Naive thymus-derived CD4-positive, alpha-beta T cell (primary cell): ENCODE measurements around the gene ZFP69. TPM values are rescaled to one million over a fixed set of nuclear protein-coding genes. Genes with fewer than 3 reads are reported as not detected.

Experiments
- ATAC-seq: fragments of 150-1000 bp; cut with Tn5 transposase; 2 replicates; pipeline ENCODE4 v1.10.0; 2021; ENCODE audit warnings: mild to moderate bottlenecking, moderate library complexity
- CTCF ChIA-PET: fragments of 350-600 bp; sonication (Branson Sonifier 250); formaldehyde crosslinking; loops from one replicate; lab custom pipeline; 2021; ENCODE audit warnings: antibody characterized with exemption; lab: Charles Lee
- POLR2A ChIA-PET: fragments of 350-600 bp; sonication (Branson Sonifier 250); formaldehyde crosslinking; loops from one replicate; lab custom pipeline; 2021; ENCODE audit warnings: antibody characterized with exemption, inconsistent platforms; lab: Charles Lee
- DNase-seq, 9 donors: peaks; one replicate each; pipeline versions ENCODE4 v3.0.0 to v3.0.0-alpha.2; 2020 to 2022; ENCODE audit warnings: mixed read lengths in 1 of 9
- H3K27ac ChIP-seq: one replicate; pipeline ENCODE4 v1.7.0; 2013; ENCODE audit warnings: mild to moderate bottlenecking, low read depth, low read length, moderate library complexity
- H3K27me3 ChIP-seq, 2 donors: one replicate each; pipeline ENCODE4 v1.7.0; 2013; ENCODE audit warnings: low read length in 2 of 2, mild to moderate bottlenecking in 2 of 2, moderate library complexity in 2 of 2; ENCODE audit not compliant: control insufficient read depth in 2 of 2, insufficient read depth in 2 of 2
- H3K36me3 ChIP-seq, 3 experiments: 1 replicate in 2 of 3; 2 replicates in 1 of 3; pipeline ENCODE4 v1.7.0; 2013; ENCODE audit warnings: low read length in 3 of 3, mild to moderate bottlenecking in 3 of 3, moderate library complexity in 1 of 3; ENCODE audit not compliant: insufficient read depth in 3 of 3, control insufficient read depth in 2 of 3
- H3K4me1 ChIP-seq, 2 donors: one replicate each; pipeline ENCODE4 v1.7.0; 2013; ENCODE audit warnings: low read length in 2 of 2, mild to moderate bottlenecking in 2 of 2, moderate library complexity in 1 of 2; ENCODE audit not compliant: control insufficient read depth in 2 of 2, insufficient read depth in 2 of 2
- H3K4me3 ChIP-seq: 2 replicates; pipeline ENCODE4 v1.7.0; 2013; ENCODE audit warnings: mild to moderate bottlenecking, low read length
- H3K9me3 ChIP-seq, 3 experiments: 1 replicate in 2 of 3; 2 replicates in 1 of 3; pipeline ENCODE4 v1.7.0; 2013; ENCODE audit warnings: low read length in 3 of 3; ENCODE audit not compliant: control insufficient read depth in 2 of 3
- H3K27ac Mint-ChIP-seq, 9 donors: one replicate each; pipeline ENCODE4 v1.8.0; 2020 to 2022; ENCODE audit warnings: mixed read lengths in 9 of 9, mild to moderate bottlenecking in 8 of 9, moderate library complexity in 5 of 9, inconsistent platforms in 2 of 9
- H3K27me3 Mint-ChIP-seq, 5 donors: one replicate each; pipeline ENCODE4 v1.8.0; 2021 to 2022; ENCODE audit warnings: mixed read lengths in 5 of 5, mild to moderate bottlenecking in 1 of 5
- H3K36me3 Mint-ChIP-seq, 5 donors: one replicate each; pipeline ENCODE4 v1.8.0; 2020 to 2022; ENCODE audit warnings: mixed read lengths in 5 of 5, mild to moderate bottlenecking in 3 of 5, inconsistent platforms in 1 of 5
- H3K4me1 Mint-ChIP-seq, 7 donors: one replicate each; pipeline ENCODE4 v1.8.0; 2020 to 2022; ENCODE audit warnings: mixed read lengths in 7 of 7, mild to moderate bottlenecking in 3 of 7, inconsistent platforms in 1 of 7
- H3K4me3 Mint-ChIP-seq, 10 donors: one replicate each; pipeline ENCODE4 v1.8.0; 2020 to 2022; ENCODE audit warnings: mild to moderate bottlenecking in 10 of 10, mixed read lengths in 10 of 10, moderate library complexity in 6 of 10, inconsistent platforms in 2 of 10
- H3K9me3 Mint-ChIP-seq, 11 donors: one replicate each; pipeline ENCODE4 v1.8.0; 2020 to 2022; ENCODE audit warnings: mixed read lengths in 11 of 11, mild to moderate bottlenecking in 4 of 11, inconsistent platforms in 1 of 11, moderate library complexity in 1 of 11
- intact Hi-C, 2 donors: fragments of 100-400 bp; cut with micrococcal nuclease; formaldehyde crosslinking; loops; one replicate each; pipeline ENCODE4 v1.15.1; 2023
- polyA plus RNA-seq, 2 donors: library from polyadenylated mRNA; unstranded; fragments of 300-500 nt; fragmentation: Illumina TruSeq; gene quantifications; one replicate each; pipeline ENCODE4 v1.2.3, GENCODE V29; 2021
- total RNA-seq, 6 experiments: library from RNA in 5 of 6; stranded (reverse) in 5 of 6; gene quantifications; 1 replicate in 5 of 6; 2 replicates in 1 of 6; pipeline ENCODE4 v1.2.3 and lab custom pipeline; 2021 to 2026

ZFP69 gene
- total and polyA plus RNA-seq, 7 experiments from 2014 or later = 2.7 to 7.8 (median 3.9) TPM

GRCh38 chr1:40454873-40455272 is 22.2 kb upstream of the ZFP69 start:
- Mint-ChIP-seq H3K4me3 (no peak overlapping the region), H3K36me3 (peaks cover 61 to 89% (median 85%) of the 10 kb centered on the region in 5 donors), H3K27me3 (no peaks in the 10 kb centered on the region), H3K27ac (no peak overlapping the region), H3K9me3 (peaks cover 29 to 95% (median 63%) of the 10 kb centered on the region in 11 donors), H3K4me1 (peaks cover 12 to 21% (median 16%) of the 10 kb centered on the region in 7 donors)
- H3K4me1 ChIP-seq = peaks cover 6 to 11% of the 10 kb centered on the region in 2 donors
- ChIA-PET CTCF (no interaction called here), POLR2A (no interaction called here)
- H3K36me3 ChIP-seq = peaks cover 7 to 48% (median 18%) of the 10 kb centered on the region in 3 experiments
- H3K9me3 ChIP-seq = peaks cover 0 to 57% (median 10%) of the 10 kb centered on the region in 3 experiments
- DNase-seq (no peak), ATAC-seq (no peak)
- no peaks in the 10 kb centered on the region for H3K27me3 ChIP-seq
- no peak overlapping the region for H3K27ac ChIP-seq
- intact Hi-C loops = loop anchor here (5.0 kb wide), 2 partner anchors 198 to 293 kb away; partner anchors contain the start of genes RLF (in 1 of the 2) and ZMPSTE24 (in 1 of the 2)
- no peak overlapping the region for H3K4me3 ChIP-seq

GRCh38 chr1:40462956-40463590 is 14.0 kb upstream of the ZFP69 start:
- POLR2A ChIA-PET = interaction anchor here (1.5 kb wide), 1 partner anchor 15 kb away, joined by 4 read pairs; the partner anchor contains the start of gene ZFP69
- no peaks in the 10 kb centered on the region for H3K27me3 Mint-ChIP-seq
- Histone ChIP-seq H3K4me1 (no peaks in the 10 kb centered on the region), H3K4me3 (no peak overlapping the region), H3K9me3 (peaks cover 21 to 92% (median 48%) of the 10 kb centered on the region in 3 experiments), H3K36me3 (peaks cover 6 to 43% (median 7%) of the 10 kb centered on the region in 3 experiments), H3K27ac (no peak overlapping the region), H3K27me3 (no peaks in the 10 kb centered on the region)
- CTCF ChIA-PET = no interaction called here
- DNase-seq (peak in 1 of 9 donors; percentile 9), ATAC-seq (no peak)
- peaks cover 48 to 84% (median 63%) of the 10 kb centered on the region in 5 donors for H3K36me3 Mint-ChIP-seq
- no peak overlapping the region for H3K4me3 Mint-ChIP-seq
- intact Hi-C loops = no loop called here
- H3K27ac Mint-ChIP-seq = peak overlapping the region in 1 of 9 donors; percentile 42
- no peaks in the 10 kb centered on the region for H3K4me1 Mint-ChIP-seq
- peaks cover 29 to 99% (median 81%) of the 10 kb centered on the region in 11 donors for H3K9me3 Mint-ChIP-seq

DNA sequence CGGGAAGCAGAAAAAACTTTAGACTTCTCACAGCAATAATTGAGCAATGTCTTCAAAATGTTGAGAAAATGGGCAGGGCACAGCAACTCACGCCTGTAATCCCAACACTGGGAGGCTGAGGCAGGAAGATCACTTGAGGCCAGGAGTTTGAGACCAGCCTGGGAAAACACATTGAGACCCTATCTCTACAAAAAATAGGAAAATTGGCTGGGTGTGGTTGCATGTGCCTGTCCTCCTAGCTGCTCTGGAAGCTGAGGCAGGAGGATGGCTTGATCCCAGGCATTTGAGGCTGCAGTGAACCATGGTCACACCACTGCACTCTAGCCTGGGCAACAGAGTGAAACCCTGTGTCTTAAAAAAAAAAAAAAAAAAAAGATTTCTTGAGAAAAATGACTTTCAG is 7.8 kb upstream of the ZFP69 start:
- no peak for DNase-seq
- Histone ChIP-seq H3K4me1 (no peaks in the 10 kb centered on the region), H3K27me3 (no peaks in the 10 kb centered on the region), H3K36me3 (no peaks in the 10 kb centered on the region), H3K4me3 (no peak overlapping the region), H3K9me3 (peaks cover 11 to 78% (median 42%) of the 10 kb centered on the region in 3 experiments), H3K27ac (no peak overlapping the region)
- intact Hi-C loops = no loop called here
- POLR2A ChIA-PET = no interaction called here
- H3K27ac Mint-ChIP-seq = no peak overlapping the region
- peaks cover 22 to 100% (median 83%) of the 10 kb centered on the region in 11 donors for H3K9me3 Mint-ChIP-seq
- peaks cover 37 to 65% (median 40%) of the 10 kb centered on the region in 5 donors for H3K36me3 Mint-ChIP-seq
- CTCF ChIA-PET = interaction anchor here (0.5 kb wide), 1 partner anchor 116 kb away, joined by 3 read pairs; no protein-coding TSS in a partner anchor
- H3K4me1 Mint-ChIP-seq = no peaks in the 10 kb centered on the region
- no peak for ATAC-seq
- no peaks in the 10 kb centered on the region for H3K27me3 Mint-ChIP-seq
- no peak overlapping the region for H3K4me3 Mint-ChIP-seq

GRCh38 chr1:40475268-40475667 is 1.8 kb upstream of the ZFP69 start:
- CTCF ChIA-PET = no interaction called here
- intact Hi-C loops = no loop called here
- no peaks in the 10 kb centered on the region for H3K27me3 ChIP-seq
- peaks cover 0 to 5% of the 10 kb centered on the region in 2 donors for H3K4me1 ChIP-seq
- H3K27ac ChIP-seq = no peak overlapping the region
- peaks cover 0 to 93% (median 45%) of the 10 kb centered on the region in 11 donors for H3K9me3 Mint-ChIP-seq
- no peak overlapping the region for H3K4me3 ChIP-seq
- peaks cover 0 to 41% (median 0%) of the 10 kb centered on the region in 3 experiments for H3K9me3 ChIP-seq
- POLR2A ChIA-PET = no interaction called here
- H3K36me3 Mint-ChIP-seq = peaks cover 14 to 50% (median 28%) of the 10 kb centered on the region in 5 donors
- no peak overlapping the region for H3K27ac Mint-ChIP-seq
- H3K4me1 Mint-ChIP-seq = peaks cover 12 to 31% (median 27%) of the 10 kb centered on the region in 7 donors
- no peak overlapping the region for H3K4me3 Mint-ChIP-seq
- H3K27me3 Mint-ChIP-seq = no peaks in the 10 kb centered on the region
- no peaks in the 10 kb centered on the region for H3K36me3 ChIP-seq
- ATAC-seq (no peak), DNase-seq (no peak)

- Mint-ChIP-seq H3K36me3 (peaks cover 24 to 61% (median 44%) of the 10 kb centered on the region in 5 donors), H3K4me3 (peak overlapping the region; percentile 80 to 94 (median 88)), H3K9me3 (peaks cover 11 to 92% (median 48%) of the 10 kb centered on the region in 11 donors), H3K4me1 (peaks cover 12 to 34% (median 27%) of the 10 kb centered on the region in 7 donors), H3K27me3 (no peaks in the 10 kb centered on the region), H3K27ac (peak overlapping the region; percentile 47 to 93 (median 81))
- Histone ChIP-seq H3K4me3 (peak overlapping the region; percentile 85), H3K4me1 (peaks cover 0 to 5% of the 10 kb centered on the region in 2 donors), H3K9me3 (peaks cover 0 to 46% (median 0%) of the 10 kb centered on the region in 3 experiments), H3K36me3 (peaks cover 0 to 16% (median 0%) of the 10 kb centered on the region in 3 experiments), H3K27me3 (no peaks in the 10 kb centered on the region), H3K27ac (peak overlapping the region; percentile 64)
- intact Hi-C loops = loop anchor here (1.0 to 2.0 kb wide), 3 partner anchors 27 to 54 kb away; partner anchors contain the start of genes EXO5 (in 2 of the 2), ZFP69B (in 2 of the 2) and ZNF684 (in 1 of the 2)
- CTCF ChIA-PET = no interaction called here
- ATAC-seq (peak; percentile 19), DNase-seq (peak in 2 of 9 donors; percentile 8 to 39)
- POLR2A ChIA-PET = interaction anchor here (1.1 to 1.7 kb wide), 3 partner anchors 12 to 54 kb away, joined by 3 to 4 read pairs (median 4); partner anchors contain the start of gene ZNF684
Measured at GRCh38 chr1:40477678-40478053, 576 bp downstream of the ZFP69 start.

DNA sequence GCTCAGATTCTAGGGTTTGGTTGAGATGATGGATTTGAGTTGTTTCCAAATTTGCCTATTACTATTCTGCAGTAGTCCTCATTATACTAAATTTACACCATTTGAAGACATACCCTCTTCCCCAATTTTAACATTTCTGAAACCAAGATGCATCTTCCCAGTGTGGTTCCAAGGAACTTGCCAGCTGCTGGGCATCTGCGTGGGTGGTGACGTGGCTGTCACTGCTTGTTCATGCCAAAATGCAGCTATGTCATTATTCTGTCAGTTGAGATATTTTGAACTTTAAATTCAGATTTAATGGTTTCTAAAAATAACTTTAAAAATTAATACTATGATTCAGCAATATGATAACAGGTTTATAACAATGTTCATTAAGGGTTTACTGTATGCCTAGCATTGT is 1.2 kb downstream of the ZFP69 start:
- peaks cover 0 to 44% (median 0%) of the 10 kb centered on the region in 3 experiments for H3K9me3 ChIP-seq
- ChIA-PET CTCF (no interaction called here), POLR2A (interaction anchor here (0.7 to 1.7 kb wide), 4 partner anchors 12 to 94 kb away, joined by 3 to 4 read pairs (median 4); partner anchors contain the start of gene ZNF684)
- H3K27ac ChIP-seq = no peak overlapping the region
- H3K4me3 ChIP-seq = peak overlapping the region; percentile 85
- Mint-ChIP-seq H3K4me3 (peak overlapping the region; percentile 80 to 94 (median 88)), H3K4me1 (peaks cover 12 to 34% (median 27%) of the 10 kb centered on the region in 7 donors), H3K36me3 (peaks cover 19 to 65% (median 48%) of the 10 kb centered on the region in 5 donors), H3K27me3 (no peaks in the 10 kb centered on the region), H3K27ac (peak overlapping the region; percentile 52 to 93 (median 81)), H3K9me3 (peaks cover 6 to 92% (median 47%) of the 10 kb centered on the region in 11 donors)
- no peaks in the 10 kb centered on the region for H3K27me3 ChIP-seq
- DNase-seq = no peak
- intact Hi-C loops = no loop called here
- H3K4me1 ChIP-seq = peaks cover 0 to 5% of the 10 kb centered on the region in 2 donors
- ATAC-seq = no peak
- H3K36me3 ChIP-seq = peaks cover 0 to 22% (median 0%) of the 10 kb centered on the region in 3 experiments
